B cell (primary cell): ENCODE results near the gene SYNJ2. TPM values are rescaled to one million over a fixed set of nuclear protein-coding genes. Genes with fewer than 3 reads are reported as not detected.
A peak's percentile ranks its signal among the peaks of the same experiment; 100 is the strongest.

Experiments
- ATAC-seq: fragments of 200-7000 bp; cut with Tn5 transposase; one replicate; pipeline ENCODE4 v1.10.0; 2021; ENCODE audit warnings: low read depth, mild to moderate bottlenecking, moderate number of reproducible peaks, moderate library complexity
- CTCF ChIA-PET: fragments of 350-600 bp; sonication (Branson Sonifier 250); formaldehyde crosslinking; loops from one replicate; lab custom pipeline; 2021; ENCODE audit warnings: antibody characterized with exemption, inconsistent platforms; lab: Charles Lee
- POLR2A ChIA-PET: fragments of 350-600 bp; sonication (Branson Sonifier 250); formaldehyde crosslinking; loops from one replicate; lab custom pipeline; 2021; ENCODE audit warnings: antibody characterized with exemption; lab: Charles Lee
- DNase-seq: peaks from one replicate; pipeline ENCODE4 v3.0.0; 2013
- H2AFZ ChIP-seq: 2 replicates; pipeline ENCODE4 v1.6.1; 2012; ENCODE audit warnings: mild to moderate bottlenecking, low read depth, low read length; ENCODE audit not compliant: insufficient read depth, poor library complexity, severe bottlenecking
- H3K27ac ChIP-seq, 2 donors: 1 replicate in 1 of 2; 2 replicates in 1 of 2; pipeline ENCODE4 v1.5.1; 2012 to 2013; ENCODE audit warnings: low read length in 2 of 2, mild to moderate bottlenecking in 2 of 2, moderate library complexity in 1 of 2
- H3K27me3 ChIP-seq, 4 experiments: fragments of 200-600 bp in 1 of 4; sonication (generic) in 1 of 4; replicated peaks in 1 of 4; 1 replicate in 2 of 4; 2 replicates in 2 of 4; pipeline versions ENCODE4 v1.6.1 to v1.7.0; 2013 to 2016; ENCODE audit warnings: low read length in 3 of 4, mild to moderate bottlenecking in 2 of 4, mixed read lengths in 1 of 4, moderate library complexity in 1 of 4; ENCODE audit not compliant: insufficient read depth in 4 of 4, control insufficient read depth in 3 of 4; ENCODE audit errors: control extremely low read depth in 1 of 4
- H3K36me3 ChIP-seq, 2 experiments: replicated peaks in 1 of 2; 1 replicate in 1 of 2; 2 replicates in 1 of 2; pipeline versions ENCODE4 v1.6.1 to v1.7.1; 2013; ENCODE audit warnings: low read length in 1 of 2; ENCODE audit not compliant: insufficient read depth in 2 of 2, control insufficient read depth in 1 of 2; ENCODE audit errors: control extremely low read depth in 1 of 2, extremely low read depth in 1 of 2
- H3K4me1 ChIP-seq, 2 donors: fragments of 200-600 bp in 1 of 2; sonication (generic) in 1 of 2; 1 replicate in 1 of 2; 2 replicates in 1 of 2; pipeline versions ENCODE4 v1.5.1 to v1.6.1; 2013 to 2017; ENCODE audit warnings: low read length in 2 of 2; ENCODE audit not compliant: control insufficient read depth in 2 of 2, insufficient read depth in 2 of 2
- H3K4me2 ChIP-seq: replicated peaks from 2 replicates; pipeline ENCODE3; 2012; ENCODE audit warnings: mild to moderate bottlenecking, low read depth, low read length; ENCODE audit not compliant: poor library complexity, severe bottlenecking
- H3K4me3 ChIP-seq, 5 experiments: fragments of 200-600 bp in 1 of 5; sonication (generic) in 1 of 5; 1 replicate in 3 of 5; 2 replicates in 2 of 5; pipeline versions ENCODE4 v1.5.1 to v1.7.0; 2011 to 2016; ENCODE audit warnings: low read length in 4 of 5, mild to moderate bottlenecking in 4 of 5, low read depth in 2 of 5, control low read depth in 1 of 5, moderate library complexity in 1 of 5; ENCODE audit not compliant: insufficient read depth in 1 of 5; ENCODE audit errors: control extremely low read depth in 1 of 5, extremely low read depth in 1 of 5
- H3K79me2 ChIP-seq: fragments of 200-600 bp; sonication (generic); one replicate; pipeline ENCODE4 v1.6.0; 2016; ENCODE audit warnings: low read length; ENCODE audit not compliant: control insufficient read depth, insufficient read depth
- H3K9ac ChIP-seq: fragments of 200-600 bp; sonication (generic); 2 replicates; pipeline ENCODE4 v1.6.1; 2017; ENCODE audit warnings: mild to moderate bottlenecking, low read length, moderate library complexity
- H3K9me3 ChIP-seq, 3 donors: one replicate each; pipeline versions ENCODE4 v1.6.1 to v1.7.1; 2013; ENCODE audit warnings: low read length in 2 of 3; ENCODE audit not compliant: control insufficient read depth in 2 of 3, insufficient read depth in 1 of 3; ENCODE audit errors: control extremely low read depth in 1 of 3
- H4K20me1 ChIP-seq: 2 replicates; pipeline ENCODE4 v1.6.0; 2012; ENCODE audit warnings: mild to moderate bottlenecking, low read length; ENCODE audit not compliant: insufficient read depth, control insufficient read depth, poor library complexity, severe bottlenecking
- H3K27ac Mint-ChIP-seq: one replicate; pipeline ENCODE4 v1.8.0; 2021; ENCODE audit warnings: mixed read lengths
- H3K27me3 Mint-ChIP-seq: one replicate; pipeline ENCODE4 v1.8.0; 2021; ENCODE audit warnings: mixed read lengths
- H3K4me1 Mint-ChIP-seq: one replicate; pipeline ENCODE4 v1.8.0; 2021; ENCODE audit warnings: mixed read lengths
- H3K4me3 Mint-ChIP-seq: one replicate; pipeline ENCODE4 v1.8.0; 2021; ENCODE audit warnings: mixed read lengths
- H3K9me3 Mint-ChIP-seq: one replicate; pipeline ENCODE4 v1.8.0; 2022; ENCODE audit warnings: mixed read lengths; ENCODE audit not compliant: insufficient read depth
- EZH2 ChIP-seq: IDR thresholded peaks from 2 replicates; pipeline ENCODE4 v1.6.1; 2012; ENCODE audit warnings: borderline replicate concordance, low read depth, mild to moderate bottlenecking, moderate library complexity, low read length; ENCODE audit not compliant: insufficient read depth, poor library complexity, severe bottlenecking
- WGBS: methylation state at CpG from one replicate; pipeline ENCODE4 v1.1.5; 2013; ENCODE audit warnings: missing lambda C conversion rate; ENCODE audit not compliant: insufficient coverage; 5-methylcytosine and 5-hydroxymethylcytosine counted together
- intact Hi-C: fragments of 100-400 bp; cut with micrococcal nuclease; formaldehyde crosslinking; loops from one replicate; pipeline ENCODE4 v1.10.0; 2022
- polyA plus RNA-seq: library from polyadenylated mRNA; depleted of rRNA; stranded (reverse); fragments of >200 nt; gene quantifications from 2 replicates; pipeline ENCODE4 v1.2.3, GENCODE V29; 2012
- total RNA-seq, 2 donors: library from RNA; stranded (reverse); fragments of 120-200 nt in 1 of 2; gene quantifications; 1 replicate in 1 of 2; 2 replicates in 1 of 2; pipeline versions ENCODE4 v1.2.3 to v1.2.4, GENCODE V29; 2013 to 2022
- TF ChIP-seq, protein P1 (sequence below): fragments of 200-600 bp; IDR thresholded peaks from one replicate; pipeline ENCODE4 v1.8.0; 2022; ENCODE audit warnings: antibody characterized with exemption, mild to moderate bottlenecking

SYNJ2 gene
- total and polyA plus RNA-seq, 2 donors (not counting 1 experiment from before 2014, with no cell fraction given), result 5.2 to 11.4 TPM

DNA sequence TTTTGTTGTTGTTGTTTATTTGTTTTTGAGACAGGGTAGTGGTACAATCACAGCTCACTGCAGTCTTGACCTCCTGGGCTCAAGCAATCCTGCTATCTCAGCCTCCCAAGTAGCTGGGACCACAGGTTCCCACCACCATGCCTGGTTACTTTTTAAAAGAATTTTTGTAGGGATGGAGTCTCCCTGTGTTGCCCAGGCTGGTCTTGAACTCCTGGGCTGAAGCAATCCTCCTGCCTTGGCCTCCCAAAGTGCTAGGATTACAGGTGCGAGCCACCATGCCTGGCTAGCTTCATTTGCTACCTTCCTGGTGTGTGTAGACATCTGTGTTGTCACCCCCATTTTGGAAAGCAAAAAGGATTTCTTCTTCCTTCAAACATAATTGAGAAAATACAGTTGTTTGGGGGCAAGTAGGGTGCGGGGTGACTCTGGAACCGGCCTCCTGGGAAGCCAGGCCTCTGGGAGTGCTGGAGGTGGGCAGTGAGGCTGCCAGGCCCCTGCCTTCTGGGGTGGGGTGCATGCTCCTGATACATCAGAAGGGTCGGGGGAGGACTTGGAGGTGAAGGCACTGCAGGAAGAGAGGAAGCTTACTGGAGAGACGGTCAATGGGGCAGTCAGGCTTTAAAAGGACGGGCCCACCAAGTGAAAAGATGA, 28.4 kb downstream of the SYNJ2 start:
- Histone ChIP-seq H3K36me3 (no peaks in the 10 kb centered on the region), H3K4me1 (peaks cover 11 to 24% of the 10 kb centered on the region in 2 donors), H3K27ac (no peak overlapping the region), H3K9me3 (peaks cover 0 to 6% (median 0%) of the 10 kb centered on the region in 3 donors), H3K27me3 (no peaks in the 10 kb centered on the region), H3K9ac (no peak overlapping the region), H3K4me3 (no peak overlapping the region), H3K4me2 (peak overlapping the region; percentile 40), H4K20me1 (no peaks in the 10 kb centered on the region), H3K79me2 (peaks cover 28% of the 10 kb centered on the region), H2AFZ (peak overlapping the region; percentile 35)
- no peak overlapping the region for H3K4me3 Mint-ChIP-seq
- H3K27ac Mint-ChIP-seq, result no peak overlapping the region
- intact Hi-C loops, result no loop called here
- CTCF ChIA-PET, result interaction anchor here (1.3 kb wide), 1 partner anchor 16 kb away, joined by 5 read pairs; no protein-coding TSS in a partner anchor
- POLR2A ChIA-PET, result no interaction called here
- TF ChIP-seq, protein P1, sequence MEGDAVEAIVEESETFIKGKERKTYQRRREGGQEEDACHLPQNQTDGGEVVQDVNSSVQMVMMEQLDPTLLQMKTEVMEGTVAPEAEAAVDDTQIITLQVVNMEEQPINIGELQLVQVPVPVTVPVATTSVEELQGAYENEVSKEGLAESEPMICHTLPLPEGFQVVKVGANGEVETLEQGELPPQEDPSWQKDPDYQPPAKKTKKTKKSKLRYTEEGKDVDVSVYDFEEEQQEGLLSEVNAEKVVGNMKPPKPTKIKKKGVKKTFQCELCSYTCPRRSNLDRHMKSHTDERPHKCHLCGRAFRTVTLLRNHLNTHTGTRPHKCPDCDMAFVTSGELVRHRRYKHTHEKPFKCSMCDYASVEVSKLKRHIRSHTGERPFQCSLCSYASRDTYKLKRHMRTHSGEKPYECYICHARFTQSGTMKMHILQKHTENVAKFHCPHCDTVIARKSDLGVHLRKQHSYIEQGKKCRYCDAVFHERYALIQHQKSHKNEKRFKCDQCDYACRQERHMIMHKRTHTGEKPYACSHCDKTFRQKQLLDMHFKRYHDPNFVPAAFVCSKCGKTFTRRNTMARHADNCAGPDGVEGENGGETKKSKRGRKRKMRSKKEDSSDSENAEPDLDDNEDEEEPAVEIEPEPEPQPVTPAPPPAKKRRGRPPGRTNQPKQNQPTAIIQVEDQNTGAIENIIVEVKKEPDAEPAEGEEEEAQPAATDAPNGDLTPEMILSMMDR, result no peak
- no peak for TF ChIP-seq EZH2
- ATAC-seq (no peak), DNase-seq (no peak)
- no peaks in the 10 kb centered on the region for H3K9me3 Mint-ChIP-seq
- H3K27me3 Mint-ChIP-seq, result no peaks in the 10 kb centered on the region
- peaks cover 60% of the 10 kb centered on the region for H3K4me1 Mint-ChIP-seq
- 97% methylated on average over 6 of the region's 6 CpGs for WGBS
